SJCRH30 (cell line): ENCODE data around the gene AK5. TPM values are rescaled to one million over a fixed set of nuclear protein-coding genes. Genes with fewer than 3 reads are reported as not detected.
A peak's percentile ranks its signal among the peaks of the same experiment; 100 is the strongest.

ENCODE experiments used
- DNase-seq, 2 experiments: peaks; one replicate each; pipeline ENCODE4 v3.0.0-alpha.2; 2015 to 2020
- H3K27ac ChIP-seq: fragments of 250-450 bp; sonication (Bioruptor Pico); 2 replicates; pipeline ENCODE4 v1.5.1; 2020; ENCODE audit warnings: mild to moderate bottlenecking, moderate library complexity
- H3K27me3 ChIP-seq: fragments of 250-450 bp; sonication (Bioruptor Pico); 2 replicates; pipeline ENCODE4 v1.5.1; 2020; ENCODE audit warnings: mild to moderate bottlenecking, moderate library complexity
- H3K36me3 ChIP-seq: fragments of 250-450 bp; sonication (Bioruptor Pico); 2 replicates; pipeline ENCODE4 v1.5.1; 2020; ENCODE audit warnings: mild to moderate bottlenecking, moderate library complexity
- H3K4me1 ChIP-seq: fragments of 250-450 bp; sonication (Bioruptor Pico); 2 replicates; pipeline ENCODE4 v1.5.1; 2020; ENCODE audit warnings: mild to moderate bottlenecking, moderate library complexity
- H3K4me3 ChIP-seq: fragments of 250-450 bp; sonication (Bioruptor Pico); 2 replicates; pipeline ENCODE4 v1.5.1; 2020; ENCODE audit warnings: mild to moderate bottlenecking, moderate library complexity
- H3K9me3 ChIP-seq: fragments of 250-450 bp; sonication (Bioruptor Pico); replicated peaks from 2 replicates; pipeline ENCODE4 v1.5.1; 2020; ENCODE audit warnings: mild to moderate bottlenecking, moderate library complexity
- total RNA-seq: library from RNA; depleted of rRNA; stranded (reverse); fragments of >200 nt; shearing (Covaris generic); gene quantifications from 2 replicates; pipeline ENCODE4 v1.2.3, GENCODE V29; 2014; rRNA removed

Gene AK5
- 18.2 and 22.3 TPM in 2 replicates for total RNA-seq

GRCh38 chr1:77281491-77282186, at the start of gene AK5:
AK5 (plus strand) TSS chr1:77282019; CDS start chr1:77282314, 295 bp downstream.
- H3K4me3 ChIP-seq, result peak within 1 kb of the TSS; percentile 77
- no peaks in the 10 kb centered on the region for H3K36me3 ChIP-seq
- DNase-seq, result peak; percentile 73 to 75
- no peaks in the 10 kb centered on the region for H3K4me1 ChIP-seq
- no peaks in the 10 kb centered on the region for H3K27me3 ChIP-seq
- no peaks in the 10 kb centered on the region for H3K9me3 ChIP-seq
- peak within 1 kb of the TSS; percentile 67 for H3K27ac ChIP-seq

GRCh38 chr1:77232829-77233228, 49.0 kb upstream of the AK5 start:
- Histone ChIP-seq H3K4me3 (no peak overlapping the region), H3K9me3 (no peaks in the 10 kb centered on the region), H3K27me3 (no peaks in the 10 kb centered on the region), H3K4me1 (no peaks in the 10 kb centered on the region), H3K36me3 (no peaks in the 10 kb centered on the region), H3K27ac (no peak overlapping the region)
- DNase-seq, result no peak

- no peaks in the 10 kb centered on the region for H3K9me3 ChIP-seq
- no peak for DNase-seq
- no peaks in the 10 kb centered on the region for H3K27me3 ChIP-seq
- H3K4me3 ChIP-seq, result no peak overlapping the region
- H3K36me3 ChIP-seq, result no peaks in the 10 kb centered on the region
- H3K27ac ChIP-seq, result no peak overlapping the region
- H3K4me1 ChIP-seq, result no peaks in the 10 kb centered on the region
Observed at GRCh38 chr1:77234096-77234495, 47.7 kb upstream of the AK5 start.

- H3K4me3 ChIP-seq, result no peak overlapping the region
- no peak for DNase-seq
- H3K36me3 ChIP-seq, result no peaks in the 10 kb centered on the region
Observed at GRCh38 chr1:77234943-77235342, 46.9 kb upstream of the AK5 start.

GRCh38 chr1:77238462-77238861, 43.4 kb upstream of the AK5 start:
- H3K4me1 ChIP-seq, result no peaks in the 10 kb centered on the region
- no peaks in the 10 kb centered on the region for H3K27me3 ChIP-seq
- no peak overlapping the region for H3K4me3 ChIP-seq
- no peaks in the 10 kb centered on the region for H3K36me3 ChIP-seq
- DNase-seq, result no peak
- H3K9me3 ChIP-seq, result peaks cover 2% of the 10 kb centered on the region; the same call in 1 of the 2 replicates
- H3K27ac ChIP-seq, result no peak overlapping the region

More at GRCh38 chr1:77234943-77235342, 46.9 kb upstream of the AK5 start:
- Histone ChIP-seq H3K27me3 (no peaks in the 10 kb centered on the region), H3K4me1 (no peaks in the 10 kb centered on the region), H3K27ac (no peak overlapping the region), H3K9me3 (no peaks in the 10 kb centered on the region)

GRCh38 chr1:77239311-77239710, 42.5 kb upstream of the AK5 start:
- Histone ChIP-seq H3K36me3 (no peaks in the 10 kb centered on the region), H3K4me1 (no peaks in the 10 kb centered on the region; the same call in 1 of the 2 replicates), H3K9me3 (peaks cover 2% of the 10 kb centered on the region; the same call in 1 of the 2 replicates), H3K27me3 (no peaks in the 10 kb centered on the region), H3K27ac (no peak overlapping the region), H3K4me3 (no peak overlapping the region)
- no peak for DNase-seq

GRCh38 chr1:77245830-77246229, 36.0 kb upstream of the AK5 start:
- Histone ChIP-seq H3K4me1 (no peaks in the 10 kb centered on the region; the same call in 1 of the 2 replicates), H3K4me3 (no peak overlapping the region), H3K27ac (no peak overlapping the region), H3K36me3 (no peaks in the 10 kb centered on the region), H3K9me3 (peaks cover 12% of the 10 kb centered on the region; the same call in 1 of the 2 replicates), H3K27me3 (no peaks in the 10 kb centered on the region)
- DNase-seq, result no peak

GRCh38 chr1:77250126-77250525, 31.7 kb upstream of the AK5 start:
- Histone ChIP-seq H3K4me1 (no peaks in the 10 kb centered on the region; the same call in 1 of the 2 replicates), H3K27me3 (no peaks in the 10 kb centered on the region), H3K27ac (no peak overlapping the region), H3K4me3 (no peak overlapping the region), H3K9me3 (peaks cover 13% of the 10 kb centered on the region; the same call in 1 of the 2 replicates), H3K36me3 (no peaks in the 10 kb centered on the region)
- DNase-seq, result no peak

GRCh38 chr1:77253211-77253610, 28.6 kb upstream of the AK5 start:
- no peak overlapping the region for H3K27ac ChIP-seq
- DNase-seq, result no peak
- H3K4me3 ChIP-seq, result no peak overlapping the region
- no peaks in the 10 kb centered on the region for H3K27me3 ChIP-seq
- H3K9me3 ChIP-seq, result peaks cover 13% of the 10 kb centered on the region; the same call in 1 of the 2 replicates
- no peaks in the 10 kb centered on the region for H3K36me3 ChIP-seq
- no peaks in the 10 kb centered on the region; the same call in 1 of the 2 replicates for H3K4me1 ChIP-seq

GRCh38 chr1:77263708-77264107, 18.1 kb upstream of the AK5 start:
- no peak overlapping the region for H3K27ac ChIP-seq

GRCh38 chr1:77265180-77265579, 16.6 kb upstream of the AK5 start:
- Histone ChIP-seq H3K4me3 (no peak overlapping the region), H3K9me3 (no peaks in the 10 kb centered on the region), H3K27me3 (no peaks in the 10 kb centered on the region), H3K27ac (no peak overlapping the region), H3K4me1 (no peaks in the 10 kb centered on the region), H3K36me3 (no peaks in the 10 kb centered on the region)
- DNase-seq, result no peak

More at GRCh38 chr1:77263708-77264107, 18.1 kb upstream of the AK5 start:
- H3K4me1 ChIP-seq, result no peaks in the 10 kb centered on the region
- no peaks in the 10 kb centered on the region for H3K36me3 ChIP-seq
- no peak for DNase-seq
- no peaks in the 10 kb centered on the region for H3K27me3 ChIP-seq
- H3K4me3 ChIP-seq, result no peak overlapping the region
- no peaks in the 10 kb centered on the region for H3K9me3 ChIP-seq

- Histone ChIP-seq H3K4me1 (no peaks in the 10 kb centered on the region), H3K9me3 (no peaks in the 10 kb centered on the region), H3K4me3 (no peak overlapping the region), H3K36me3 (no peaks in the 10 kb centered on the region), H3K27me3 (no peaks in the 10 kb centered on the region), H3K27ac (no peak overlapping the region)
- no peak for DNase-seq
Observed at GRCh38 chr1:77267035-77267434, 14.8 kb upstream of the AK5 start.

- H3K9me3 ChIP-seq, result no peaks in the 10 kb centered on the region
- H3K36me3 ChIP-seq, result no peaks in the 10 kb centered on the region; the same call in 1 of the 2 replicates
- DNase-seq, result no peak
- H3K27ac ChIP-seq, result no peak overlapping the region
- no peaks in the 10 kb centered on the region for H3K4me1 ChIP-seq
- no peaks in the 10 kb centered on the region for H3K27me3 ChIP-seq
- H3K4me3 ChIP-seq, result no peak overlapping the region
Observed at GRCh38 chr1:77271852-77272580, 9.8 kb upstream of the AK5 start.

GRCh38 chr1:77273891-77274290, 7.9 kb upstream of the AK5 start:
- no peaks in the 10 kb centered on the region; the same call in 1 of the 2 replicates for H3K36me3 ChIP-seq
- no peaks in the 10 kb centered on the region for H3K4me1 ChIP-seq
- no peaks in the 10 kb centered on the region for H3K9me3 ChIP-seq
- no peak overlapping the region for H3K4me3 ChIP-seq
- H3K27me3 ChIP-seq, result no peaks in the 10 kb centered on the region
- no peak for DNase-seq
- H3K27ac ChIP-seq, result no peak overlapping the region

- no peaks in the 10 kb centered on the region for H3K27me3 ChIP-seq
- DNase-seq, result no peak
Observed at GRCh38 chr1:77275194-77275593, 6.6 kb upstream of the AK5 start.

More at GRCh38 chr1:77275194-77275593, 6.6 kb upstream of the AK5 start:
- no peak overlapping the region for H3K27ac ChIP-seq
- H3K36me3 ChIP-seq, result no peaks in the 10 kb centered on the region; the same call in 1 of the 2 replicates
- no peaks in the 10 kb centered on the region for H3K9me3 ChIP-seq
- H3K4me3 ChIP-seq, result no peak overlapping the region
- H3K4me1 ChIP-seq, result no peaks in the 10 kb centered on the region
